Kidney capillary endothelial cell (primary cell): ENCODE data around the gene PTPRC.

Source experiments
- DNase-seq: peaks from one replicate; pipeline ENCODE4 v3.0.0-alpha.2; 2018; ENCODE audit warnings: low spot score

PTPRC gene

DNA sequence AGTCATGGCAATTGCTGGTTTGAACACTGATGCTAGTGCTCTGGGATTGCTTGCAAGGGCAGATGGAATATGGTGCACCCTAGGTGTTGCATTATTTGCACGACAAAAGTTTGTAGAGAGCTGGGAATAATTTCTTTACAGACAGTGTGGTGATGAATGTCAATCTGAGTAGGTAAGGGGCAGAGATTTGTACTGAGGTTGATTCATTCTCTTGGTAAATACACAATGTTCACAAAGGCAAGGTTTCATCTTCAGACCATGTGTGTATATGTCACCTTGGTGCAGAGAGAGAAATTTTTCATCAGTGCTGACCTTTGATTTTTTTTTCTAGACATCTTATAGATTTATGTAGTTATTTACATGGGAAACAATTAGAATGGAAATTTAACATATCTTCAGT lies 5.0 kb downstream of the PTPRC start:
- DNase-seq: no peak

DNA sequence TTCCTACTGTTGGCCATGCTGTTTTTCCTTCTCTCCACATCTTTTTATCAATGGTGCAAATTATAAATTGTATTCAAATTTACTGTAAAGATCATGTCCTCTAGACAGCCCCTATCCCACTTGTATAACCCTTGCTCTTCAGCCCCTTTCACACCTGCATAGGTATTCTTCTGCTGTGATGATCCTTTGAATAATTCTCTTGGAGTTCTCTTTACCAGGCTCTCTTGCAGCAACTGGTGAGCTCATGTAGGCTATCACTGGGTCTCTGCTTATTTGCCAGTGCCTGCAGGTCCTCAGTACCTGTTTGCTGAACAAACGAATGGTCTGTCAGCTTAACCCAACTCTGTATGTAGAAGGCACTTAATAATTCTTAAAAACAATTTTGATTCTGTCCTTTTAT lies 8.2 kb downstream of the PTPRC start:
- no peak for DNase-seq

DNA sequence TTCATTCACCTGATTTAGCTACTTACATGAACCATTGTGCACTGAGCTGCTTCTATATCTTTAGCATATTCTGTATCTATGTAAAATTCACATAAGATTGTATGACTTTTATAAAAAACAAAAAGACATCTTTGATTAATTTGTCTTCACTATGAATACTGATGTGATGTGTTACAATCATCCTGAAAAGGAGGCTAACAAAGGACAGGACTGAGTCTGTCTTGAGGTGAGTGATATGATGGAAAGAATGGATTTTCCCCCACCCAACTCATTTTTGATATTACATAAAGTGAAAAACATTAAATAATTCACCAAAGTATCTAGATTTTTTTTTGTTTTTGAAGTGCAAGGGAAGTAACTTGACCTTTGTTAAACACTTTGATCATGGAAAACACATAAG lies 9.8 kb downstream of the PTPRC start:
- no peak for DNase-seq

DNA sequence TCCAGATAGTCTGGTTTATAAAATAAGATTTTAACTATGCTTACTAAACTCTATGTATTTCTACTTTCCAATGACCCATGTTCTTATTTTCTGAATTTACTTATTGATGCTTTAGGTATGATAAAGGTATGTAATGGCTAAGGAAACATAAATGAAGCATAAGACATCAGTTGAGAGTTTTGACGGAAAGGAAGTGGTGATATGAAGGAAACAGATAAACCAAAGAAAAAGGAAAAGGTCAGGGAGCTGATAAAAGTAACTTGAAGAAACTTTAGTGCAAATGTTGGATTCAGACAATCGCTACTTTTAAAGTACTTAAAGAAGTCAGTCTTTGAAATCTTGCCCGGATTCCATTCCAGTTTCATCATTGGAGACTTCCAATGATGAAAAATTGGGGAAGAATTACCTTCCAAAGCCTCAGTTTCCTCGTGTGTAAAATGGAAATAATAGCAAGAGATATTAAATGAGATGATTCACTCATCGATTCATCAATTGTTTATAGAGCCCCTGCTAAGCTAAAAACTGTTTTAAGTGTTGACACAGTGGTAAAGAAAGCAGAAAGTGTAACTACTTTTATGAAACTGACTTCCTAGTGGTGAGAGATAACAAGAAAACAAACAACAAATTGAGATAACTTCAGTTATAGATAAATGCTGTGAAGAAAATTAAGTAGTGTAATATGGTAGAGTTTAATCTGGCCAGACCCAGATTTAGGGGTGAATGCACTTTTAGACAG lies 10.6 kb downstream of the PTPRC start:
- DNase-seq: no peak

DNA sequence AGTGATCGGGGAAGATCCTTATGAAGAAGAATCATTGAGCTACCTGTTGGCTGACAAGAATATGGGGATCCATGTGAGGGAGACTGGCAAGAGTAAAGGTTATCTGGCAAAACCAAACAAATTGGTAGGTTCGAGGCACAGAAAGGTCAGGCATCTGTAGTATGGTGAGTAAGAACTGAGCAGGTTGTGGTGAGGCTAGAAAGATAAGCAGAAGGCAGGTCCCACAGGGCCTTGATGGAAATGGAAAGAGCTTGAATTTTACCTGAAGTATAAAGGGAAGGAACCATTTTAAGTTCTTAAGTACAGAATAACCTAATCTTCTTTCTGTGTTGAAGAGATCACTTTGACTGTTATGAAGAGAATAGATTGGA lies 11.1 kb downstream of the PTPRC start:
- no peak for DNase-seq

DNA sequence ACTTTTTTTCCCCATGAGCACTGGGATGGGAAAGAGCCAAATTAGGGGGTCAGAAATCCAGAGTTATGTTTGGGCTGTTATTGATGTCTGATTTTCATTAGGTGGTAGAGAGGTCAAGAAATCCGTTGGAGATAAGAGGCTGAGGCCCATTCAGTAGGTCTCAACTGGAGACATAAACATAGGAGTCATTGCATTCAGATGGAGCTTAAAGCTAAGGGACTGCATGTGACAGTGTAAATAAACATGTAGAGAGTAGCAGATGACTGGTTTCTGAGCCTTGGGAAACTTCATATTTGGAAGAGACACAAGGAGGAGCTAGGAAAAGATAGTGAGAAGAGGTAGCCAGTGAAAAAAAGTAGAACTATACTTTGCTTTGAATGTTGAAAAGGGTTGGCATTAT lies 11.7 kb downstream of the PTPRC start:
- DNase-seq: no peak

DNA sequence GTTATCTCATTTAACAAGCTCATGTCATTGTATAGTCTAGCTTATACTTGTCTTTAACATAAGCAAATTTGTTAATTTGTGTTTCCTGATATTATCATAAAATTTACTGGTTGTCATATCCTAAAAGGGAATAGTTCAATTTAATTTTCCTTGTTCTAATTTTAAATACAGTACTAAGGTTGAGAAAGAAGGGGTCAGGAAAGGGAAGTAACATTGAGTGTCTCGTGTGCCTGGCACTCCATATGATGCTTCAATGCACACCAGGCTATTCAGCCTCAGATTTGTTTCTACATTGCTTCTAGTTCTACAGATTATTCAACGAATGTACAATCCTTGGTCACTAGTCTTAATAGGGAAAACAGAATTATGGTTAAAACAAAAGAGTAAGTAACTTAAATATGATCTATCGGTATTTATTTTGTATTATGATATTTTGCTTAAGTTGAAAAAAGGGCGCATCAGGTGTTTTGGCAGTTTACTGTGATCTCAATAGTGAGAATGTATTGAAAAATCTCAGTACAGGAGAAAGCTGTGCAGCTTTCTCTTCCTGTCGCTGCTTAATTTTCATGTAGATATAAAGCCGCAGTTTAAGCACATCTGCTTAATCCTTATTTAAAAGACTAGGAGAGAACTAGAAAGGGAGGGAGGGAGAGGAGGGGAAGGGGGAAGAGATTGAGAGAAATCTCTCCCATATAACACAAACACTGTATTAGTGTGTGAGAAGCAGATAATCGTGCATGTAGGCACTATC lies 13.0 kb downstream of the PTPRC start:
- no peak for DNase-seq

DNA sequence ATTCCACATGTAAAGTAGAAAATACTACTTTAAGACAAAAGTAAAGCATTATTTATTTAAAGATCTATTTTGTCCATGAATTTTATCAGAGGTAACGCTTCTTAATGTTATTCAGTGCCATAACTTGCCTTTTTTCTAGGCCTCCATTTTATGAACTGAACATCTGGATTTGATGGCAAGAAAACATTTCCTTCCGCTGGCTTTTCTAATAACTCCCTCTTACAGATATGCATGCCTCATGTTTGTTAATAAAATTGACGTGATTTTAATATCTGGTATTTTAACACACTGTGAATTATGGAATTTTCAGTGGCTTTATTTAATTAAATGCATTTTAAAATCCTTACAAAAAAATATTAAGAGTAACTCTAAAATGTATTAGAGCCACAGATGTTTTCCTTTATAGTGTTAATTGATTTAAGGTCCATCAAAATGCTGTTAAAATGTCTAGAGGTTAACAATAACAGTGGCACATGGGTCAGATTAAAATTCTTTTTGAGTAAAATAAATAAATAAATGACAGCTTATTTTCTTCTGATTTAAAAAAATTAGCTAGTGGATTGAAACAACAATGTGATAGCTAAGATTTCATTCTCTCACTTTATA lies 15.1 kb downstream of the PTPRC start:
- no peak for DNase-seq

DNA sequence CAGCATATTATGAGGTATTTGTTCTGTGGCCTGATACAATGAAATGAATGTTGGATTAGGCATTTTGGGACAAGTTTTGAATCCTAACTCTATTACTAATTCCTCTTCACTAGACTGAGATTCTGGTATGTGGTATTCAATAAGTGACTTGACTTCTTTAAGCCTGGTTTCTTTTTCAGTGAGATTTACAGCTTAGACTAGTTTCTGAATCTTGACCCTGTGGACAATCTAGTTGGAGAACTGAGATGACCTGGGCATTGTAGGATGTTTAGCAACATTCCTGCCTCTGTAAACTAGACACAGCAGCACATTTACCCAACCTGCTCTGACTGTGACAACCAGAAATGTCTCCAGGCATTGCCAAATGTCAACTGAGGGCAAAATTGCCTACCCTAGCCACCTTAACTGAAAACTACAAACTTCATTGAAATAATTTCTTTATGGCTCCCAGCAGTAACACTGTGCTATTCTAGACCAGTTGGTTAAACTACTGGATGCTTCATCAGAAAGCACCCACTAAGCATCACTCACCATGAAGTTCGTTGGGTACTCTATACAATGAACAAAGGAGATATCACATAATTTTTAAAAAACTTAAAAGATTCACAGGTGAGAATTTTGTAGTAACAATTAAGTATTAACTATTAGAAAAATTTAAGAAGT lies 16.8 kb downstream of the PTPRC start:
- no peak for DNase-seq

DNA sequence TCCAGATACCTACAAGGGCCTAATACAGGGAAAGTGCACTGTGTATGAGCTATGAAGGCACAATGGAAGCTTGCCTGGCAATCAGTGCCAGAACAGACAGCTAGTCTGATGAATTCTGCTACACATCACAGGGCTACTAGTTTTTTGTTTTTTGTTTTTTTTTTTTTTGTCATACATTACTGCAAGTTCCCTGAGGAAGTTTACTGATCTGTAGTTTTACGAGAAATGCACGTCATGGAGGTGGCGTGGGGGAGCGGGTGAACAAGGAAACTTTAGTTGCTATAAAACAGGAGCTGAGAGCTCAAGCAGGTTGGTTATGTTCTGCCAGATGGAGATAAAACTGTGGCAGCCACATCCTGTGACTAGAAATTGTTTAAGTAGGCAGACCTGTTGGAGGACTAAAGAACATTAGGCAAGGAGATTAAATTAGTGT lies 17.7 kb downstream of the PTPRC start:
- no peak for DNase-seq

DNA sequence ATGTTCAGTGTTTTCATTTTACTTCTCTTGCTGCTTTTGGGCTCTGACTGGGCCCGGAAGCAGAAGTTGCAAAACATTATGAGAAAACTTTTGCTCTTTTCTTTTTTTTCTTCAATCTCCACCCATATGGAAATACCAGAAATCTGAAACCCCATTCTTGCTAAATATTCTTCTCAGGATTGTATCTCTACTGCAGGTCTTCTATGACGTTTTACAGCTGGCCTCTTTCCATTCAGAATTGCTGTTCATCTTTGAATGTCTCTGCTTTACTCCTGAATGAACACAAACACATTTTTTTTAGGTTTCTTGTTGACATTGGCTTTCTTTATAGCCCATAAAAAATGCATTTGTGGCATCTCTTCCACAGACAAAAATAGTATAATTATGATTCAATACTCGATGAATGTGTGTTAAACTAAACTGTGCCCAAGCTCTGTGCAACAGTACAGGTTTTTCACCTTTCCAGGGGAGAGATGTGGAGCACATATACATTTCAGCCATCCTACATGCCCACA lies 18.8 kb downstream of the PTPRC start:
- no peak for DNase-seq

DNA sequence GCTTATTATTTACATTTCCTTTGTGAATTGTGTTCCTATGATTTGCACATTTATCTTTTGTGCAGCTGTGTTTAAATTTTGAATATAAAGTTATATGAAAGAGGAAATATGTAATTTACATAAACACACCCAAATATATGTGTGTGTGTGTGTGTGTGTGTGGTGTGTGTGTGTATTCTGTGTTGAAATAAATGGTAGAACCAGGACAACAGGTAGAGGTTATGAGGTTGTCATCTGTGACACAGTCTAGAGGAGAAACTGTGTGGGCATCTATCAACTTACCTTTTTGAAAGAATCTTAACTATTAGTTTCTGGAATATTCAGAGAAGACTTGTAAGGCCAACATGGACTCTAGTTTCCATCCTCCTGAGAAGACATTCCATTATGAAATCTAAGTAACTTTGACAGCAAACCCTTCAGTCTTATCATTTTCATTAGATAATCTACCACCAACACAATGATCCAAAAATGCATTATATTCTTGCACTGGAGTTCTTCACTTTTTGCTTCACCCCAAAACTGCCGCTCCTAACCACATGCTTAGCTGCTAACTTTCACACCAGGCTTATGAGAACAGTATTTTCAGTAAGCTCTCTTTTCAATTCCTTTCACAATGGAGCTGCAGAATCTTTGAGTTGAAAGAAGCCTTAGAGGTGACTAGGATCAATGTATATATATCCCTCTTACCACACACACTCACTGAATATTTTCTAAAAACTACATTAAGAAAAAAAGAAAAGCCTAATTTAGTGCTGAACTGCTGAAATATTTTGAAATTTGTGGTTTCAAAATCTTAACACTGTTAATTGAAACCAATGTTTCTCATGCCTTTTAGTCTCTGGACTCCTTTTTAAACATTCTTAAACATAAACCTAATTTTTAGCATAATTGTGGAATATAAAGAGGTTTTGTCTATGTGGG lies 21.8 kb downstream of the PTPRC start:
- DNase-seq: no peak

DNA sequence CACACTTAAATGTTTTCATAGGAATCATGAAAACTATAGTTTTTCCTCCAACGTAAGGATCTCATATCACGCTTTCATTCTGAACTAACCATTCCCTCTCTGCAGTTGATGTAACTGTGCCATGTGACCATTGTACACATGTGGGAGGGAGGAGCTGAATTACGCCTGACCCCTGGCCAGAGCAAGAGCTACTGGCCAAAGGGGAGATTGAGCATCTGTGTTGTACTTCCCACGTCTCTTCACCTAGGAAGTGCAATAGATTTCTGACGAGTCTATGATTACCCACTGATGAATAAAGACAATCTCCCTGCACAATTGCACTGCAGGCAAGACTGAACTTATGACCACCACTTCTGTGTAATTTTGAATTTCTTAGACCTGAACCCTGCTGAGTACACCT lies 24.0 kb downstream of the PTPRC start:
- DNase-seq: no peak

DNA sequence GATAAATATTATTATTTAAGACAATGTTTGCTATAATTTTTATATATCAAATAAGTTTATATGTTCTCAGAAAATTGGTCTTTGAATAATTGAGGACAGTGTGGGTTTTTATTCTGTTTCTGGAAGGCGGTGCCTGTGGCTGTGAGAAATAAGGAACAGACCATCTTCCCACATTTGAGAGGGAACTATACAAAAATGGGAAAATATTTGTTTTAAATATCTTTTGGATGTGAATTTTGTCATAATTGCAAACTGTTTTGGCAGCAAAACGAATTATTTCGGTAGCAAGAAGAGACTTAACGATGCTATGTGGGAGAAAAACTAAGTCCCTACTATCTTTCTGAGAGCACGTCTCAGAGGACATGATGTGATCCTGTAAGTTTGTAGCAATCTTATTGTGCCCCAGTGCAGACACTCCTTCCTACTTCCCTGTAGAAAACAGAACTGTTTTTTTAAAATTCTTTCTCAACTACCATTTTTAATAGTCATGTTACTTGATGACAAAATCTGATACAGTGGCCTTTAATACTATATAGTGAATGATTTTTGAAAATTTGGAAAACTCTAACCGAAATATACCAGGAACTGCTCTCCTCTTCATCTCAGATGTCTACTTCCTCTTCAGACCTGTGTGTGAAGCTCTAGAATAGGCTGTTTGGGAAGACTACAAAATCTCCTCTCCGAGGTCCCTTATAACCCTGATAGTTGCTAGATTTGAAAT lies 25.4 kb downstream of the PTPRC start:
- DNase-seq: no peak

DNA sequence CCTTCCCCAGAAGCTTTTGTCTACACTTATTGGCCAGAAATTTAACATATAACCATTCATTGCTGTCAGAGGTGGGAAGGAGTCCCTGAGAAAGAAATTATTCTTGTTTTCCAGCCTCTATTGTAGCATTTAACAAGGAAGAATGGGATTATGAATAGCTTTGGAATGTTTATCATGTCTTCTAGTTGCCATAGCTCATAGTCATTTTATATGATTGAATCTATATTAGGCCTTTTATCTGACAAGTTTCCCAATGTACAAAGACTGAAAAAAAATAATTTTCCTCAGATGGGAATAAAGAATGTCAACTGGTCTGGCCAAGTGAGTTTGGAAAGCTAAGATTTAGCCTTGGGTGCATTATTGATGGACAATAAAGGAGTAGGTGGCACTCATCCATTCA lies 28.3 kb downstream of the PTPRC start:
- no peak for DNase-seq

DNA sequence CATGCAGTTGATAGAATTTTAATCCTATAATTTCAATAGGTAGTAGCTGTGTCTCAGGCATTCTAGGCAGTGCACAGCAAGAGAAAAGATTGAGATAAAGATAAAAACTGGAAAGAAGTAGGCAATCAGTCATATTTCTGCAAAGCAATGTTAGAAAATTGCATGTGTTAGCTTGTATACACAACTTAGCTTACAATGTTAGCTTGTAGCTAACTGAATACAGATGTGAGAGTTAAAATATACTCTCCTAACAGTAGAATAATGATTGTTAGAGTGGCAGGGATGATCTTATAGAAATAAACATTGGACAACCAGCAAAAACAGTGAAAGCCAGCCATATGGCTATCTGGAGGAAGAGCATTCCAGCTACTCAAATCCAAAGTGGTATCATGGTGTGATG lies 29.0 kb downstream of the PTPRC start:
- DNase-seq: no peak

DNA sequence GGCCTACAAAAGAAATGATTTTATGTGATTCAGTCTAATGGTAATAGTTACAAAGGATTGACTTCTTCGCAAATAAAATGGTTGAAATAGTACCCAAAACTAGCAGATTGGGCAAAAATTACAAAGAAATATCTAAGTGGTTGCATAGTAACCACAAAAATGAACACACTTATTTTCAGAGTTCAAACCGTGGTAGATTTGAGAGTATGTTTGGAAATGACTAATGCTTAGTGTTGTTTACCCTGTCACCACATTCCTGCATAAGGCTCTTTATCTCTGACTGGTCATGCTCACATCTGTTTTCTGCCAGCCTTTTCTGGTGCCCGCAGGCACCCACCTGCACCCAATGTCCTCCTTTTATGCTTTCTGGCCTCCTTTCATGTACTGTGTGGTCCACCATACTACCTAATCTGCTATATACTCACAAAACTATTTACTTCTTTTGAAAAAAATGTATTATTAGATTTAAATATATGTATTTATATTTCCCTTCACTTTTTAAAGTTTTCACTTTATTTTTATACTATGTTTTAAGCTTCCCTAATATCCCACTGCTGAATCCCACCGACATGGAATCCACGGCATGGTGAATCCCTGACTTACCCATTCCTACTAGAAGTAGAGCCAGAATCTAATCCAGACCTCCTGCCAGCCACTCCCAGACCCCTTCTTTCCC lies 30.3 kb downstream of the PTPRC start:
- DNase-seq: peak; percentile 44

DNA sequence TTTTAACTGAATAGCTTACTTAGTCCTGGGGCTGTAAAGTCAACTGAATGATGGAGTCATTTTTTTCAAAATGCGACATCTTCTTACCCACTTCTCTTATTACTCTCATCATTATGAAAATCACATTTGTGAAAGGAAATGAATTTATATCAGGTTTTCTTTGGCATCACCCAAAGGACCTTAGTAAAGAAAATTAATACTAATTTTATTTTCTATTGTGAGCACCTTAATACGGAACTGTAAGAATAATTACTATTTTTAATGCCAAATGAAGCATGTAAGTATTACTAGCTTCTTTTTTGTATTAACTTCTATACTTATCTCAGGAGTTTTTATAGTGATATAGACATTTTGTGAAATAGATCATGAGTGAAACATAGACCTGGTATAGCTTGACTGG lies 30.9 kb downstream of the PTPRC start:
- DNase-seq: no peak

DNA sequence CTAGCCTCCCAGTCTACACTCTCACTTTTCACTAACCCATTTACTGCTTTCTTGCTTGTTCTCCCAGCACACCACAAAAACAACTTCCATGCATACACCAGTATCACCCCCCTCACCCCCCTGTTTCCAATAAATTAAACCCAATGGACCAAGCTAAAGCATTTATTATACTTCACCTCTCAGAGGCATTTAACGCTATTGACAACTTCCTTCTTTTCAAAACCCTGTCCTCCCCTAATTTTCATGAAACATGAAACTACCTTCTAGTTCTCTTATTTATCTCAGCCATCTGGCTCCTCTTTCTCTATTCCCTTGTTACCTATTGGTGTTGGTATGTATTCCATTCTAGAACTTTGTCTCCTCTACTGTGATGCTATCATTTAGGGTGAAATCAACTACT lies 32.3 kb downstream of the PTPRC start:
- no peak for DNase-seq

DNA sequence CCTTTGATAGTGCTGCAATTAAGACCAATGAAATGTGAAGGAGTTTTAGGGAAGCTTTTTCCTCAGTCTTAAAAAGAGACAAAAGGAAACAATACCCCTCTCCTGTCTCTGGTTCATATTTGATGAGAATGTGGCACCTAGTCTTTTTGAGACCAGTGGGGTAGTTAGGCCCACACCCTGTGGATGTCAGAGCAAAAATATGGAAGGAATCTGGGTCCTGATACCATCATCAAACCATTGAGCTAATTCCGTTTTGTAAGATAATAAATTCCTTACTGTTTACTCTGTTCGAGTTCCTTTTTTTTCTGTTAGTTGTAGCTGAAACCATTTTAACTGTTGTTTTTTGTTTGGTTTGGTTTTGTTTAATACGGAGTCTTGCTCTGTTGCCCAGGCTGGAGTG lies 33.3 kb downstream of the PTPRC start:
- no peak for DNase-seq
